HepG2 (cell line): ENCODE results near the gene RHCE. TPM values are rescaled to one million over a fixed set of nuclear protein-coding genes. Genes with fewer than 3 reads are reported as not detected.

Experiments used
- GFI1 ChIP-seq: sonication (generic); formaldehyde crosslinking; IDR thresholded peaks from 2 replicates; pipeline ENCODE4 v1.5.0; 2020; ENCODE audit warnings: missing genetic modification reagents, mild to moderate bottlenecking, borderline replicate concordance
- SOX13 ChIP-seq, 3 experiments: fragments of 450-650 bp in 1 of 3; sonication (generic) in 1 of 3; formaldehyde crosslinking in 1 of 3; IDR thresholded peaks in 2 of 3; conservative IDR thresholded peaks in 1 of 3; 2 replicates each; pipeline versions ENCODE4 v1.5.0 to v1.6.1; 2016 to 2020; ENCODE audit warnings: antibody characterized with exemption in 1 of 3, mild to moderate bottlenecking in 1 of 3, missing compliant biosample characterization in 1 of 3, missing genetic modification reagents in 1 of 3, moderate library complexity in 1 of 3
- polyA plus RNA-seq, 8 experiments: library from polyadenylated mRNA; depleted of rRNA in 3 of 8; stranded (reverse) in 7 of 8; unstranded in 1 of 8; fragments of >200 nt; fragmentation: Illumina TruSeq in 4 of 8; extraction: Trizol in 4 of 8; gene quantifications; 2 replicates each; pipeline versions ENCODE4 v1.2.1 to v1.2.3, GENCODE V29; 2011 to 2016; ENCODE audit warnings: low read depth in 4 of 8, missing spikeins in 1 of 8, mixed read lengths in 1 of 8; ENCODE audit not compliant: insufficient read depth in 1 of 8
- total RNA-seq, 5 experiments: library from RNA; depleted of rRNA; stranded (reverse); fragments of >200 nt; fragmentation: Illumina TruSeq; extraction: Trizol; gene quantifications; 2 replicates each; pipeline ENCODE4 v1.2.3, GENCODE V29; 2016; ENCODE audit warnings: low read depth in 1 of 5
- TF ChIP-seq, protein P1 (sequence below), 2 experiments: fragments of 450-650 bp in 1 of 2; sonication (generic) in 1 of 2; formaldehyde crosslinking in 1 of 2; IDR thresholded peaks; 2 replicates each; pipeline versions ENCODE4 v1.6.1 to v1.8.0; 2016 to 2022; ENCODE audit warnings: antibody characterized with exemption in 1 of 2, mild to moderate bottlenecking in 1 of 2, missing genetic modification reagents in 1 of 2

RHCE gene
- total and polyA plus RNA-seq, 2 of the 13 experiments (the other 11 are each of a cell fraction or from before 2014, with no cell fraction given): 0.30 TPM; not detected in 1

- TF ChIP-seq, protein P1, sequence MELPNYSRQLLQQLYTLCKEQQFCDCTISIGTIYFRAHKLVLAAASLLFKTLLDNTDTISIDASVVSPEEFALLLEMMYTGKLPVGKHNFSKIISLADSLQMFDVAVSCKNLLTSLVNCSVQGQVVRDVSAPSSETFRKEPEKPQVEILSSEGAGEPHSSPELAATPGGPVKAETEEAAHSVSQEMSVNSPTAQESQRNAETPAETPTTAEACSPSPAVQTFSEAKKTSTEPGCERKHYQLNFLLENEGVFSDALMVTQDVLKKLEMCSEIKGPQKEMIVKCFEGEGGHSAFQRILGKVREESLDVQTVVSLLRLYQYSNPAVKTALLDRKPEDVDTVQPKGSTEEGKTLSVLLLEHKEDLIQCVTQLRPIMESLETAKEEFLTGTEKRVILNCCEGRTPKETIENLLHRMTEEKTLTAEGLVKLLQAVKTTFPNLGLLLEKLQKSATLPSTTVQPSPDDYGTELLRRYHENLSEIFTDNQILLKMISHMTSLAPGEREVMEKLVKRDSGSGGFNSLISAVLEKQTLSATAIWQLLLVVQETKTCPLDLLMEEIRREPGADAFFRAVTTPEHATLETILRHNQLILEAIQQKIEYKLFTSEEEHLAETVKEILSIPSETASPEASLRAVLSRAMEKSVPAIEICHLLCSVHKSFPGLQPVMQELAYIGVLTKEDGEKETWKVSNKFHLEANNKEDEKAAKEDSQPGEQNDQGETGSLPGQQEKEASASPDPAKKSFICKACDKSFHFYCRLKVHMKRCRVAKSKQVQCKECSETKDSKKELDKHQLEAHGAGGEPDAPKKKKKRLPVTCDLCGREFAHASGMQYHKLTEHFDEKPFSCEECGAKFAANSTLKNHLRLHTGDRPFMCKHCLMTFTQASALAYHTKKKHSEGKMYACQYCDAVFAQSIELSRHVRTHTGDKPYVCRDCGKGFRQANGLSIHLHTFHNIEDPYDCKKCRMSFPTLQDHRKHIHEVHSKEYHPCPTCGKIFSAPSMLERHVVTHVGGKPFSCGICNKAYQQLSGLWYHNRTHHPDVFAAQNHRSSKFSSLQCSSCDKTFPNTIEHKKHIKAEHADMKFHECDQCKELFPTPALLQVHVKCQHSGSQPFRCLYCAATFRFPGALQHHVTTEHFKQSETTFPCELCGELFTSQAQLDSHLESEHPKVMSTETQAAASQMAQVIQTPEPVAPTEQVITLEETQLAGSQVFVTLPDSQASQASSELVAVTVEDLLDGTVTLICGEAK (IDR thresholded peaks at IDR 0.05): no peak
- TF ChIP-seq, protein P1 (CRISPR knock-in tag; IDR thresholded peaks at IDR 0.05): no peak
- TF ChIP-seq SOX13 (IDR thresholded peaks at IDR 0.05) (no peak), SOX13 (CRISPR knock-in tag; conservative IDR thresholded peaks at IDR 0.05 in 1 of 2, IDR thresholded peaks at IDR 0.05 in 1 of 2) (no peak), GFI1 (CRISPR knock-in tag) (no peak)
Observed at GRCh38 chr1:25342846-25343245, 77.8 kb downstream of the RHCE start (continued).
